ENCODE measurements around the gene TMEM270. TPM values are rescaled to one million over a fixed set of nuclear protein-coding genes. Genes with fewer than 3 reads are reported as not detected.
"Not testable (repeated sequence)": the region's sequence is repeated elsewhere in the genome, so short reads cannot be mapped to it uniquely, and the experiment has no call there.

Gene TMEM270
- not detected for polyA plus RNA-seq (2013, experiment 1 of 2; ENCODE audit: insufficient read length)
- polyA plus RNA-seq (2013, experiment 2 of 2; ENCODE audit: insufficient read length): not detected

DNA sequence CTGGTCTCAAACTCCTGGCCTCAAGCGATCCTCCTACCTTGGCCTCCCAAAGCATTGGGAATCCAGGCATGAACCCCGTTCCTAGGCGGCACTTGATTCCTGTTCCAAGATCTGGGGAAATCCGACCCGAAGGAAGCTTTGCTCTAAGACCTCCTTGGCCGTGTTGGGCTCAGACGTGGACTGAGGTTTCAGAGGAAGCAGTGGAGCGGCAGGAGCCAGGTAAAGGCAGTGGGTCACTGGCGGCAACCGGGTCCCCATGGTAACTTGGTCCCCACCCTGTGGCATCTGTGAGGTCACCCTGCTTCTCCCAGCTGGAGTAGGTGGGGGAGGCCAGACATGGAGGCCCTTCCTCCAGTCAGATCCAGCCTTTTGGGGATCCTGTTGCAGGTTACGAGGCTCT, at the start of gene TMEM270:
Gene TMEM270, plus strand, starts transcription at position 301 of the 400 bp plus-strand sequence. Its CDS starts 36 bp downstream, at position 337.
- no peak for DNase-seq

- DNase-seq: peak; percentile 63
Observed at GRCh38 chr7:73811760-73812168, 49.2 kb upstream of the TMEM270 start.

DNA sequence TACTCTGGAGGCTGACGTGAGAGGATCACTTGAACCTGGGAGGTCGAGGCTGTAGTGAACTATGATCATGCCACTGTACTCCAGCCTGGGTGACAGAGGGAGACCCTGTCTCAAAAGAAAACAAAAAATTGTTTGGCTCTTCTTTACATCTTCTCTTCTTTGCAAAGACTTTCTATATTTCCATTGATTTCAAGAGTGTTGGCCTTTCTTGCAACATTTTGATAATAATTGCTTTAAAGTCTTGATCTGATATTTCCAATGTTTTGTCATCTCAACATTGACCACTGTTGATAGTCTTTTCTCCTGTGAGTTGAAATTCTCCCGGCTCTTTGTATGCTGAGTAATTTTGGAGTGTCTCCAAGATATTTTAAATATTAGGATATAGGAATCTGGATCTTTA, 48.0 kb upstream of the TMEM270 start:
- DNase-seq: peak; percentile 60

DNA sequence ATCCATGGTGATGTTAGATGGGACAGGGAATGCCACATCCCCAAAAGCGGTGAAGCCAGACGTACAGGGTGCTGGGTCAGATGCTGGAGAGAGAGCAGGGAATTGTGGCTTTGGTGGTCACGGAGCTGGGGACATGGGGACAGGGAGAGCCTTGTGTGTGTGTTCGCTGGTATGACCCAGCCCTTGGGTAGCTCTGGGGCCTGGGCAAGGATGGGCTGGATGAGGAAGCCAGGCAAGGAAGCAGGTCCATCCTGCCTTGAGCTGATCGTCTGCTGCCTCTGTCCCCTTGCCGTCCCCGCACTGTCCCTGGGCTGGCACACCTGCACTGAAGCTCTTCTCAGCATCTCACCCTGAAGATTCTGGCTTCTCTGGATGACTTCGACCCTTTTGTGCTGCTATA, 45.5 kb upstream of the TMEM270 start:
- DNase-seq: no peak

GRCh38 chr7:73817121-73817520, 43.8 kb upstream of the TMEM270 start:
- no peak for DNase-seq

GRCh38 chr7:73820013-73820412, 40.9 kb upstream of the TMEM270 start:
- DNase-seq: no peak

DNA sequence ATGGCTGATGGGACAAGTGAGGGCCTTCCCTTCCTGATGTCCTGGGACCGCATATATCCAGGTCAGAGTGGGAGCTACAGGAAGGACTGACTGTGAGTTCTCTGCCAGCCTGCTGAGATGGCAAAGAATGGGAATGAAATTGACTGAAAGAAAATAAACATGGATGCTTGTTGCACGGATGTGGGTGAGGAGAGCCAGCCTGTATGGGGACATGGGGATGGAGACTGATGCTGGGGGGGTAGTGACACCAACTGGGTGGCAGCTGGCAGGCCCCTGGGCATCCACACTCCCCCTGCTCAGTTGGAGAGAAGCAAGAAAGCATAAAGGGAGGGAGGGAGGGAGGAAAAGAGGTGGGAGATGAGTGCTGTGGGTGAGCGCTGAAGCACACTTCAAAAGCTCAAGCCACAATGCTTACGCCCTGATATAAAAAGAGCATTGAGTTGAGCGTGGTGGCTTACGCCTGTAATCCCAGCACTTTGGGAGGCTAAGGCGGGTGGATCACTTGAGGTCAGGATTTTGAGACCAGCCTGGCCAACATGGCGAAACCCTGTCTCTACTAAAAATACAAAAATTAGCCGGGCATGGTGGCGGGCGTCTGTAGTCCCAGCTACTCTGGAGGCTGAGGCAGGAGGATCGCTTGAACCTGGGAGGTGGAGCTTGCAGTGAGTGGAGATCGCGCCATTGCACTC, 39.2 kb upstream of the TMEM270 start:
- DNase-seq: not testable (repeated sequence)

DNA sequence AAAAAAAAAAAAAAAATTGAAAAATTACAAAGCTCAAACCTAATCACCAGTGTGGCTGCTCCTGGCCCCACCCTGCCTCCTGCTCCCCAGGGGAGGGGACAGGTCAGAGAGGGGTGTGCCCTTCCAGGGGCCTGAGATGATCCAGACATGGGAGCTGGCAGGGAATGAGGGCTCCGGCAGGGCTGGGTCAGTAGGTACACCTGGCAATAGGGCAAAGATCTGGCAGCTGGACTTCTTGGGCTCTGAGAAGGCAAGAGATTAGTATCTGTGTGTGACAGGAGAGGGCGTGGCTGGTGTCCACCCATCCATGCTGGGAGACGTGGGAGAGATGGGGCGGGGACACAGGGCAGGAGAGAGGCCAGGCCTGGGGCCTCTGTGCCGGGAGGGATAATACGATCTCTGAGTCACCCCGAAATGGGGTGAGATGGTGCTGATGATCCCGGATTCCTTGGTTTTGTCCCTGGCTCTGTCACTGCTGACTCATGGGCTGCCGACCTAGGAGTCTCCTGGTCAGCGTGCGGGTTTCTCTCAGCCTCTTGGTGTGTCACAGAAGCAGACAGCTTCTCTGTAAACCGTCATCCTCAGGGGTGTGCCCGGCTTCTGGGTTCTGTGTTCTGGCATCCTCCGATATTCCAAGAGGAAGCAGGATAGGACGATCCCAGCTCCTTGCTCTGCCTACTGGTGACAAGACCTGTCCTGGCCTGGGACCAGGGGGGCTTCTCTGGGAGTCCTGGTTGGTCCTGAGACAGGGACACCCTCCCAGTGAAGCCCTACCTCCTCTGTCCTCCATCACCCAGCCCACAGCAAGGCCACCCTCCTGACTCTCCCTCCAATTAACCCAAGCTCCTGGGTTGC, 38.4 kb upstream of the TMEM270 start:
- peak; percentile 94 for DNase-seq

GRCh38 chr7:73823257-73823656, 37.7 kb upstream of the TMEM270 start:
- no peak for DNase-seq

- DNase-seq: no peak
Observed at GRCh38 chr7:73823873-73824592, 36.9 kb upstream of the TMEM270 start.

DNA sequence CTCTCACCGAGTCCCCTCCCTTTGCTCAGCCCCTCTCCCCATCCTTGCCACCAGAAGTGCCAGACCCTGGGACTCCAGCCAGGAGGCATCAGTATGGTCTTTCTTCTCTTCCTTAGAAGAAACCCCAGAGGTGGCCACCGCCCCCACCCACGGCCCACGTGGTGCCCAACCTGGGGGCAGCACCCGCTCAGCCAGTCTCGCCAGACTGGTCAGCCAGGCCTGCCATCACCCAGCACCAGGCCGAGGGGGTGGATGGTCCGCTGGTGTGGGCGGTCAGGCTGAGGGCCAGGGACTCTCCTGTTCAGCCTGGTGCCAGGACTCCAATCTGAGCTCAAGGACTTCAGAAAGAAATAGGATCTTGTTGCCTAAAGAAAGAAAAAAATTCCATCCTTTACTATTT, 36.0 kb upstream of the TMEM270 start:
- no peak for DNase-seq

GRCh38 chr7:73827567-73828106, 33.3 kb upstream of the TMEM270 start:
- no peak for DNase-seq

GRCh38 chr7:73828107-73828803, 32.7 kb upstream of the TMEM270 start:
- no peak for DNase-seq

- no peak for DNase-seq
Observed at GRCh38 chr7:73828972-73829371, 32.0 kb upstream of the TMEM270 start.

DNA sequence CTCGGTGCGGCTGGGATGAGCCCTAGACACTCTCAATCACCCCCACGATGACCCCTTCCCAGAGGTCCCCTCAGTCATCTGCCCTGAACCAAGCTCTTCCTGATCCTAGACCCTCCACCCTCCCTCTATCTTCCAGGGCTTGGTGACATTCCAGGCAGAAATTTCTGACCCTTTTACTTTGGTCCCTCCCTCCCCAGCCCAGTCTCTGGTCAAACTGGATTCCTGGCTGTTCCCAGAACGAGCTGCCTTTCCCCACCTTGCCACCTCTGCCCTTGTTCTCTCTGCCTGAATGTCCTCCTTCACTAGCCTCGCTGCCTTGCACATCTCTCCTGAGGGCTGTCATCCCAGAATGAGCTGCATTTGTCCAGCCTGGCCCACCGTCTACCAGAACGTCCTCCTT, 31.5 kb upstream of the TMEM270 start:
- no peak for DNase-seq

DNA sequence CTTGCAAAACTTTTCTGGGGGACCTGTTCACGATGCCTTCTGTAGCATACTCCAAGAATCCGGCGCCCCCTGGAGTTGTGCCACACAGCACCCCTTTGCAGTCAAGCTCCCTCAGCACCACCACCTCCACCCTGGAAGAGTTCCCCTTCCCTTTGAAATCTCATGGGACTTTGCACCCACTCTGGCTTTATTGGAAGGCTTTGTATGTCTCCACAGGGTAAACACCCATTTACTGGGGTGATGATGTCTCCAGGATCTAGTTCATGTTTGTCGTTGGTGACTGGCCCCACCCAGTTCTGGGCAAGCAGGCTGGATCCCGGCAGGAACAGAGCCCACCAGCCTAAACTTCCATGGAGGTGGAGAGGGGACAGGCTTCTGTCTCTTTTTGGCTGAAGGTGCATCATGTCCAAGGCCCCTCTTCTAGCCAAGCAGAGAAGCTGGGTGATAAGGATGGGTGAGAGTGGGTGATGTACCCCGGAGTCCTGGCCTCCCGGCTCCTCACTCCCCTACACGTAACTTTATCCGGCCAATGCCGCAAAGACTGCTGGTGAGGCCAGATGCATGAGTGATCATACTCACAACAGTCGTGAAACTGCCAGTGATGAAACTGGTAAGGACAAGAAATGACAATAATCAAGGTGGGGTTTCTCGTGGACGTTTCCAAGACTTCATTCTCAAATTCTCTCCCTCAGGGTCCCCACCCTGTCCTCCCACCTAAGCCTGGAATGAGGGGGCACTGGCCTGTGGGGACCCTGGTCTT, 30.9 kb upstream of the TMEM270 start:
- no peak for DNase-seq

- no peak for DNase-seq
Observed at GRCh38 chr7:73830681-73831583, 30.0 kb upstream of the TMEM270 start, which contains the start of gene CLDN4. Gene CLDN4 (plus strand): TSS chr7:73830996. CDS start chr7:73831202, 206 bp downstream.

GRCh38 chr7:73831584-73831833, 29.4 kb upstream of the TMEM270 start:
- no peak for DNase-seq

DNA sequence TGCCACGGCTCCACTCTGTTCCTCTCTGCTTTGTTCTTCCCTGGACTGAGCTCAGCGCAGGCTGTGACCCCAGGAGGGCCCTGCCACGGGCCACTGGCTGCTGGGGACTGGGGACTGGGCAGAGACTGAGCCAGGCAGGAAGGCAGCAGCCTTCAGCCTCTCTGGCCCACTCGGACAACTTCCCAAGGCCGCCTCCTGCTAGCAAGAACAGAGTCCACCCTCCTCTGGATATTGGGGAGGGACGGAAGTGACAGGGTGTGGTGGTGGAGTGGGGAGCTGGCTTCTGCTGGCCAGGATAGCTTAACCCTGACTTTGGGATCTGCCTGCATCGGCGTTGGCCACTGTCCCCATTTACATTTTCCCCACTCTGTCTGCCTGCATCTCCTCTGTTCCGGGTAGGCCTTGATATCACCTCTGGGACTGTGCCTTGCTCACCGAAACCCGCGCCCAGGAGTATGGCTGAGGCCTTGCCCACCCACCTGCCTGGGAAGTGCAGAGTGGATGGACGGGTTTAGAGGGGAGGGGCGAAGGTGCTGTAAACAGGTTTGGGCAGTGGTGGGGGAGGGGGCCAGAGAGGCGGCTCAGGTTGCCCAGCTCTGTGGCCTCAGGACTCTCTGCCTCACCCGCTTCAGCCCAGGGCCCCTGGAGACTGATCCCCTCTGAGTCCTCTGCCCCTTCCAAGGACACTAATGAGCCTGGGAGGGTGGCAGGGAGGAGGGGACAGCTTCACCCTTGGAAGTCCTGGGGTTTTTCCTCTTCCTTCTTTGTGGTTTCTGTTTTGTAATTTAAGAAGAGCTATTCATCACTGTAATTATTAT, 28.9 kb upstream of the TMEM270 start:
- no peak for DNase-seq

- no peak for DNase-seq
Observed at GRCh38 chr7:73832806-73833205, 28.2 kb upstream of the TMEM270 start.

Measured in fibroblast of skin of scalp (primary cell).